WTC11 (cell line): Measurements from ENCODE around the gene GGT6. TPM values are rescaled to one million over a fixed set of nuclear protein-coding genes. Genes with fewer than 3 reads are reported as not detected.

Experiments used
- ATAC-seq: fragments of 200-7000 bp; cut with Tn5 transposase; 2 replicates; pipeline ENCODE4 v1.10.0; 2021; ENCODE audit warnings: mild to moderate bottlenecking, moderate library complexity
- CTCF ChIA-PET: fragments of 300-600 bp; sonication (Branson Sonifier 250); formaldehyde crosslinking; loops from one replicate; lab custom pipeline; 2021; ENCODE audit warnings: antibody characterized with exemption; lab: Charles Lee
- POLR2A ChIA-PET: fragments of 350-600 bp; sonication (Branson Sonifier 250); formaldehyde crosslinking; loops from one replicate; lab custom pipeline; 2021; ENCODE audit warnings: antibody characterized with exemption; lab: Charles Lee
- DNase-seq: peaks from one replicate; pipeline ENCODE4 v3.0.0; 2021; ENCODE audit warnings: low spot score
- H3K27ac Mint-ChIP-seq: 2 replicates; pipeline ENCODE4 v1.8.0; 2021; ENCODE audit warnings: mixed read lengths
- H3K27me3 Mint-ChIP-seq: 2 replicates; pipeline ENCODE4 v1.8.0; 2021; ENCODE audit warnings: low read depth, mild to moderate bottlenecking, moderate library complexity, mixed read lengths
- H3K36me3 Mint-ChIP-seq: 2 replicates; pipeline ENCODE4 v1.8.0; 2021; ENCODE audit warnings: mixed read lengths
- H3K4me1 Mint-ChIP-seq: 2 replicates; pipeline ENCODE4 v1.8.0; 2022; ENCODE audit warnings: mixed read lengths
- H3K4me3 Mint-ChIP-seq: 2 replicates; pipeline ENCODE4 v1.8.0; 2021; ENCODE audit warnings: mild to moderate bottlenecking, moderate library complexity, mixed read lengths
- H3K9me3 Mint-ChIP-seq: 2 replicates; pipeline ENCODE4 v1.8.0; 2021; ENCODE audit warnings: mixed read lengths
- EMX1 ChIP-seq: fragments of 250-450 bp; sonication (Bioruptor Pico); IDR thresholded peaks from 2 replicates; pipeline ENCODE4 v1.8.0; 2021; ENCODE audit warnings: mild to moderate bottlenecking
- ESRRA ChIP-seq: sonication (generic); formaldehyde crosslinking; IDR thresholded peaks from 2 replicates; pipeline ENCODE4 v1.8.1; 2022; ENCODE audit warnings: mild to moderate bottlenecking, missing genetic modification reagents, borderline replicate concordance
- FOXJ3 ChIP-seq: sonication (generic); formaldehyde crosslinking; IDR thresholded peaks from 2 replicates; pipeline ENCODE4 v1.9.0; 2021; ENCODE audit warnings: missing genetic modification reagents, mild to moderate bottlenecking, borderline replicate concordance
- RORB ChIP-seq: fragments of 250-450 bp; sonication (Bioruptor Pico); IDR thresholded peaks from 2 replicates; pipeline ENCODE4 v1.9.0; 2021; ENCODE audit warnings: mild to moderate bottlenecking
- SMAD4 ChIP-seq: sonication (generic); formaldehyde crosslinking; IDR thresholded peaks from 2 replicates; pipeline ENCODE4 v1.8.0; 2022; ENCODE audit warnings: mild to moderate bottlenecking, missing genetic modification reagents
- SOX15 ChIP-seq: fragments of 250-450 bp; sonication (Bioruptor Pico); IDR thresholded peaks from 2 replicates; pipeline ENCODE4 v1.9.0; 2021; ENCODE audit warnings: mild to moderate bottlenecking
- TP53 ChIP-seq: sonication (generic); formaldehyde crosslinking; IDR thresholded peaks from 2 replicates; pipeline ENCODE4 v1.8.1; 2023; ENCODE audit warnings: mild to moderate bottlenecking, missing genetic modification reagents
- ZNF416 ChIP-seq: fragments of 250-450 bp; sonication (Bioruptor Pico); IDR thresholded peaks from 2 replicates; pipeline ENCODE4 v1.9.0; 2021; ENCODE audit warnings: mild to moderate bottlenecking, inconsistent platforms
- total RNA-seq: library from RNA; stranded (reverse); gene quantifications from 3 replicates; pipeline ENCODE4 v1.2.3, GENCODE V29; 2021
- TF ChIP-seq, protein P1 (sequence below): fragments of 250-450 bp; sonication (Bioruptor Pico); IDR thresholded peaks from 2 replicates; pipeline ENCODE4 v2.1.2; 2022; ENCODE audit warnings: mild to moderate bottlenecking, moderate library complexity
- TF ChIP-seq, protein P2 (sequence below): sonication (generic); formaldehyde crosslinking; IDR thresholded peaks from 2 replicates; pipeline ENCODE4 v1.8.1; 2022; ENCODE audit warnings: low read depth, missing genetic modification reagents, borderline replicate concordance
- TF ChIP-seq, protein P3 (sequence below): sonication (generic); formaldehyde crosslinking; IDR thresholded peaks from 2 replicates; pipeline ENCODE4 v1.8.1; 2022; ENCODE audit warnings: mild to moderate bottlenecking, missing genetic modification reagents, moderate library complexity, borderline replicate concordance
- TF ChIP-seq, protein P4 (sequence below): sonication (generic); formaldehyde crosslinking; IDR thresholded peaks from 2 replicates; pipeline ENCODE4 v1.8.0; 2022; ENCODE audit warnings: mild to moderate bottlenecking, missing genetic modification reagents
- TF ChIP-seq, protein P5 (sequence below): fragments of 250-450 bp; sonication (Bioruptor Pico); IDR thresholded peaks from 2 replicates; pipeline ENCODE4 v1.9.0; 2021; ENCODE audit warnings: moderate library complexity, mild to moderate bottlenecking, inconsistent platforms, borderline replicate concordance
- TF ChIP-seq, protein P6 (sequence below): sonication (generic); formaldehyde crosslinking; conservative IDR thresholded peaks from 2 replicates; pipeline ENCODE4 v1.8.1; 2023; ENCODE audit warnings: mild to moderate bottlenecking, low read depth, missing genetic modification reagents, moderate library complexity
- TF ChIP-seq, protein P7 (sequence below): sonication (generic); formaldehyde crosslinking; IDR thresholded peaks from 2 replicates; pipeline ENCODE4 v1.8.1; 2022; ENCODE audit warnings: mild to moderate bottlenecking, moderate library complexity, missing genetic modification reagents
- TF ChIP-seq, protein P8 (sequence below): sonication (generic); formaldehyde crosslinking; IDR thresholded peaks from 2 replicates; pipeline ENCODE4 v1.8.0; 2023; ENCODE audit warnings: missing genetic modification reagents
- TF ChIP-seq, protein P9 (sequence below): fragments of 200-600 bp; IDR thresholded peaks from 2 replicates; pipeline ENCODE4 v1.8.0; 2022; ENCODE audit warnings: antibody characterized with exemption
- TF ChIP-seq, protein P10 (sequence below): sonication (generic); formaldehyde crosslinking; IDR thresholded peaks from 2 replicates; pipeline ENCODE4 v1.8.1; 2023; ENCODE audit warnings: mild to moderate bottlenecking, missing genetic modification reagents, moderate library complexity

GGT6 gene
- total RNA-seq, 1 experiment from 2014 or later = 0.07 TPM

DNA sequence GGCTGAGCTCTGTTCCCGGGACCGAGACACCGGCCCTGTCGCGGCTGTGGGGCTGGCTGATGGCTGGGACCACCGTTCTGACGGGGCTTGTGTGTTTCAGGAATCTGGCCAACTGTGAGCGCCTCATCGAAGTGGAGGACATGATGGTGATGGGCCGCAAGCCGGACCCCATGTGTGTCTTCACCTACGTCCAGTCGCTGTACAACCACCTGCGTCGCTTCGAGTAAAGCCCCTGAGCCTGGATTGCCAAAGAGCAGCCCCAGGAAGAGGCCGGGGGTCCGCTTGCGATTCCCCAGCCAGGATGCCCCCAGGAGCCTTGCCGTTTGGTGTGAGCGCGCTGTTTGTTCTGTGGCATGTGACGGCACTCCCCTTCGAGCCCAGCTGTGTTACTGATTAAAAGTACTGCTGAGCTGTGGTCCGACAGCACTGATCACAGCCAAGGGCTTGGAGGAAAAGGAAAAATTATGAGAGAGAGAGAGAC, 46.9 kb upstream of the GGT6 start (continued):
- TF ChIP-seq ZNF416 (no peak), TP53 (no peak), RORB (CRISPR knock-in tag) (no peak)
- TF ChIP-seq, protein P1, sequence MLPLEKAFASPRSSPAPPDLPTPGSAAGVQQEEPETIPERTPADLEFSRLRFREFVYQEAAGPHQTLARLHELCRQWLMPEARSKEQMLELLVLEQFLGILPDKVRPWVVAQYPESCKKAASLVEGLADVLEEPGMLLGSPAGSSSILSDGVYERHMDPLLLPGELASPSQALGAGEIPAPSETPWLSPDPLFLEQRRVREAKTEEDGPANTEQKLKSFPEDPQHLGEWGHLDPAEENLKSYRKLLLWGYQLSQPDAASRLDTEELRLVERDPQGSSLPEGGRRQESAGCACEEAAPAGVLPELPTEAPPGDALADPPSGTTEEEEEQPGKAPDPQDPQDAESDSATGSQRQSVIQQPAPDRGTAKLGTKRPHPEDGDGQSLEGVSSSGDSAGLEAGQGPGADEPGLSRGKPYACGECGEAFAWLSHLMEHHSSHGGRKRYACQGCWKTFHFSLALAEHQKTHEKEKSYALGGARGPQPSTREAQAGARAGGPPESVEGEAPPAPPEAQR (CRISPR knock-in tag) = no peak
- TF ChIP-seq, protein P2, sequence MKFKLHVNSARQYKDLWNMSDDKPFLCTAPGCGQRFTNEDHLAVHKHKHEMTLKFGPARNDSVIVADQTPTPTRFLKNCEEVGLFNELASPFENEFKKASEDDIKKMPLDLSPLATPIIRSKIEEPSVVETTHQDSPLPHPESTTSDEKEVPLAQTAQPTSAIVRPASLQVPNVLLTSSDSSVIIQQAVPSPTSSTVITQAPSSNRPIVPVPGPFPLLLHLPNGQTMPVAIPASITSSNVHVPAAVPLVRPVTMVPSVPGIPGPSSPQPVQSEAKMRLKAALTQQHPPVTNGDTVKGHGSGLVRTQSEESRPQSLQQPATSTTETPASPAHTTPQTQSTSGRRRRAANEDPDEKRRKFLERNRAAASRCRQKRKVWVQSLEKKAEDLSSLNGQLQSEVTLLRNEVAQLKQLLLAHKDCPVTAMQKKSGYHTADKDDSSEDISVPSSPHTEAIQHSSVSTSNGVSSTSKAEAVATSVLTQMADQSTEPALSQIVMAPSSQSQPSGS (CRISPR knock-in tag) = no peak
- TF ChIP-seq, protein P3, sequence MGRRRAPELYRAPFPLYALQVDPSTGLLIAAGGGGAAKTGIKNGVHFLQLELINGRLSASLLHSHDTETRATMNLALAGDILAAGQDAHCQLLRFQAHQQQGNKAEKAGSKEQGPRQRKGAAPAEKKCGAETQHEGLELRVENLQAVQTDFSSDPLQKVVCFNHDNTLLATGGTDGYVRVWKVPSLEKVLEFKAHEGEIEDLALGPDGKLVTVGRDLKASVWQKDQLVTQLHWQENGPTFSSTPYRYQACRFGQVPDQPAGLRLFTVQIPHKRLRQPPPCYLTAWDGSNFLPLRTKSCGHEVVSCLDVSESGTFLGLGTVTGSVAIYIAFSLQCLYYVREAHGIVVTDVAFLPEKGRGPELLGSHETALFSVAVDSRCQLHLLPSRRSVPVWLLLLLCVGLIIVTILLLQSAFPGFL (CRISPR knock-in tag) = no peak
- TF ChIP-seq, protein P4, sequence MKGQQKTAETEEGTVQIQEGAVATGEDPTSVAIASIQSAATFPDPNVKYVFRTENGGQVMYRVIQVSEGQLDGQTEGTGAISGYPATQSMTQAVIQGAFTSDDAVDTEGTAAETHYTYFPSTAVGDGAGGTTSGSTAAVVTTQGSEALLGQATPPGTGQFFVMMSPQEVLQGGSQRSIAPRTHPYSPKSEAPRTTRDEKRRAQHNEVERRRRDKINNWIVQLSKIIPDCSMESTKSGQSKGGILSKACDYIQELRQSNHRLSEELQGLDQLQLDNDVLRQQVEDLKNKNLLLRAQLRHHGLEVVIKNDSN (CRISPR knock-in tag) = no peak
- TF ChIP-seq, protein P5, sequence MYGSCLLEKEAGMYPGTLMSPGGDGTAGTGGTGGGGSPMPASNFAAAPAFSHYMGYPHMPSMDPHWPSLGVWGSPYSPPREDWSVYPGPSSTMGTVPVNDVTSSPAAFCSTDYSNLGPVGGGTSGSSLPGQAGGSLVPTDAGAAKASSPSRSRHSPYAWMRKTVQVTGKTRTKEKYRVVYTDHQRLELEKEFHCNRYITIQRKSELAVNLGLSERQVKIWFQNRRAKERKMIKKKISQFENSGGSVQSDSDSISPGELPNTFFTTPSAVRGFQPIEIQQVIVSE (CRISPR knock-in tag) = no peak
- TF ChIP-seq, protein P6, sequence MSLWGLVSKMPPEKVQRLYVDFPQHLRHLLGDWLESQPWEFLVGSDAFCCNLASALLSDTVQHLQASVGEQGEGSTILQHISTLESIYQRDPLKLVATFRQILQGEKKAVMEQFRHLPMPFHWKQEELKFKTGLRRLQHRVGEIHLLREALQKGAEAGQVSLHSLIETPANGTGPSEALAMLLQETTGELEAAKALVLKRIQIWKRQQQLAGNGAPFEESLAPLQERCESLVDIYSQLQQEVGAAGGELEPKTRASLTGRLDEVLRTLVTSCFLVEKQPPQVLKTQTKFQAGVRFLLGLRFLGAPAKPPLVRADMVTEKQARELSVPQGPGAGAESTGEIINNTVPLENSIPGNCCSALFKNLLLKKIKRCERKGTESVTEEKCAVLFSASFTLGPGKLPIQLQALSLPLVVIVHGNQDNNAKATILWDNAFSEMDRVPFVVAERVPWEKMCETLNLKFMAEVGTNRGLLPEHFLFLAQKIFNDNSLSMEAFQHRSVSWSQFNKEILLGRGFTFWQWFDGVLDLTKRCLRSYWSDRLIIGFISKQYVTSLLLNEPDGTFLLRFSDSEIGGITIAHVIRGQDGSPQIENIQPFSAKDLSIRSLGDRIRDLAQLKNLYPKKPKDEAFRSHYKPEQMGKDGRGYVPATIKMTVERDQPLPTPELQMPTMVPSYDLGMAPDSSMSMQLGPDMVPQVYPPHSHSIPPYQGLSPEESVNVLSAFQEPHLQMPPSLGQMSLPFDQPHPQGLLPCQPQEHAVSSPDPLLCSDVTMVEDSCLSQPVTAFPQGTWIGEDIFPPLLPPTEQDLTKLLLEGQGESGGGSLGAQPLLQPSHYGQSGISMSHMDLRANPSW (CRISPR knock-in tag) = no peak
- TF ChIP-seq, all 79 proteins: peak for 0

DNA sequence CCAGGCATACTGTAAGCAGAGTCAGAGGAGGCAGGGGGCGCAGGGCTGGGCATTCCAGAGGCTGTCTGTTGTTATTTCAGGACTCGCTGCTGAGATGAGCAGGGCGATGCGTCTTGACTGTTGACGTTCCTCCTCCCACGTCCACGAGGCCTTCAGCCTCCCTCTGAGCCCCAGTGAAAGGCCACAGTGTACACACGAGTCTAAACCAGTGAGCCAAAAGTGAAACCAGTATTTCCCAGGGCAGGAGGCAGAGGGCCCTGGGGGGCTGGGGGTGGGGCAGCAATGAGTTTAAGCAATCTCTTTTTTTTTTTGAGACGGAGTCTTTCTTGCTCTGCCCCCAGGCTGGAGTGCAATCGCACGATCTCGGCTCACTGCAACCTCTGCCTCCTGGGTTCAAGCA, 45.4 kb upstream of the GGT6 start:
- DNase-seq = no peak
- ChIA-PET POLR2A (no interaction called here), CTCF (interaction anchor here (0.5 to 1.0 kb wide), 2 partner anchors 10 to 851 kb away, joined by 3 to 4 read pairs; no protein-coding TSS in a partner anchor)
- no peaks in the 10 kb centered on the region for H3K36me3 Mint-ChIP-seq
- no peaks in the 10 kb centered on the region for H3K27me3 Mint-ChIP-seq
- peaks cover 14% of the 10 kb centered on the region for H3K4me1 Mint-ChIP-seq
- H3K27ac Mint-ChIP-seq = no peak overlapping the region
- TF ChIP-seq, protein P7, sequence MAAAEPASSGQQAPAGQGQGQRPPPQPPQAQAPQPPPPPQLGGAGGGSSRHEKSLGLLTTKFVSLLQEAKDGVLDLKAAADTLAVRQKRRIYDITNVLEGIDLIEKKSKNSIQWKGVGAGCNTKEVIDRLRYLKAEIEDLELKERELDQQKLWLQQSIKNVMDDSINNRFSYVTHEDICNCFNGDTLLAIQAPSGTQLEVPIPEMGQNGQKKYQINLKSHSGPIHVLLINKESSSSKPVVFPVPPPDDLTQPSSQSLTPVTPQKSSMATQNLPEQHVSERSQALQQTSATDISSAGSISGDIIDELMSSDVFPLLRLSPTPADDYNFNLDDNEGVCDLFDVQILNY (CRISPR knock-in tag) = no peak
- TF ChIP-seq EMX1 (CRISPR knock-in tag) (no peak), SMAD4 (CRISPR knock-in tag) (no peak), FOXJ3 (CRISPR knock-in tag) (no peak), SOX15 (CRISPR knock-in tag) (no peak), ESRRA (CRISPR knock-in tag) (no peak)
- TF ChIP-seq, protein P8, sequence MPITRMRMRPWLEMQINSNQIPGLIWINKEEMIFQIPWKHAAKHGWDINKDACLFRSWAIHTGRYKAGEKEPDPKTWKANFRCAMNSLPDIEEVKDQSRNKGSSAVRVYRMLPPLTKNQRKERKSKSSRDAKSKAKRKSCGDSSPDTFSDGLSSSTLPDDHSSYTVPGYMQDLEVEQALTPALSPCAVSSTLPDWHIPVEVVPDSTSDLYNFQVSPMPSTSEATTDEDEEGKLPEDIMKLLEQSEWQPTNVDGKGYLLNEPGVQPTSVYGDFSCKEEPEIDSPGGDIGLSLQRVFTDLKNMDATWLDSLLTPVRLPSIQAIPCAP = no peak
- TF ChIP-seq, protein P9, sequence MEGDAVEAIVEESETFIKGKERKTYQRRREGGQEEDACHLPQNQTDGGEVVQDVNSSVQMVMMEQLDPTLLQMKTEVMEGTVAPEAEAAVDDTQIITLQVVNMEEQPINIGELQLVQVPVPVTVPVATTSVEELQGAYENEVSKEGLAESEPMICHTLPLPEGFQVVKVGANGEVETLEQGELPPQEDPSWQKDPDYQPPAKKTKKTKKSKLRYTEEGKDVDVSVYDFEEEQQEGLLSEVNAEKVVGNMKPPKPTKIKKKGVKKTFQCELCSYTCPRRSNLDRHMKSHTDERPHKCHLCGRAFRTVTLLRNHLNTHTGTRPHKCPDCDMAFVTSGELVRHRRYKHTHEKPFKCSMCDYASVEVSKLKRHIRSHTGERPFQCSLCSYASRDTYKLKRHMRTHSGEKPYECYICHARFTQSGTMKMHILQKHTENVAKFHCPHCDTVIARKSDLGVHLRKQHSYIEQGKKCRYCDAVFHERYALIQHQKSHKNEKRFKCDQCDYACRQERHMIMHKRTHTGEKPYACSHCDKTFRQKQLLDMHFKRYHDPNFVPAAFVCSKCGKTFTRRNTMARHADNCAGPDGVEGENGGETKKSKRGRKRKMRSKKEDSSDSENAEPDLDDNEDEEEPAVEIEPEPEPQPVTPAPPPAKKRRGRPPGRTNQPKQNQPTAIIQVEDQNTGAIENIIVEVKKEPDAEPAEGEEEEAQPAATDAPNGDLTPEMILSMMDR = no peak
- TF ChIP-seq, protein P6 (CRISPR knock-in tag) = no peak
- TF ChIP-seq, protein P10, sequence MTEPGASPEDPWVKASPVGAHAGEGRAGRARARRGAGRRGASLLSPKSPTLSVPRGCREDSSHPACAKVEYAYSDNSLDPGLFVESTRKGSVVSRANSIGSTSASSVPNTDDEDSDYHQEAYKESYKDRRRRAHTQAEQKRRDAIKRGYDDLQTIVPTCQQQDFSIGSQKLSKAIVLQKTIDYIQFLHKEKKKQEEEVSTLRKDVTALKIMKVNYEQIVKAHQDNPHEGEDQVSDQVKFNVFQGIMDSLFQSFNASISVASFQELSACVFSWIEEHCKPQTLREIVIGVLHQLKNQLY = no peak
- no peaks in the 10 kb centered on the region for H3K9me3 Mint-ChIP-seq
- no peak for ATAC-seq
- H3K4me3 Mint-ChIP-seq = no peak overlapping the region
